Hepatocyte (in vitro differentiated cells): ENCODE measurements around the gene MBLAC2.

Source experiments
- EZH2 ChIP-seq: fragments of 200-600 bp; sonication (generic); IDR thresholded peaks from 2 replicates; pipeline ENCODE4 v1.6.1; 2016; ENCODE audit warnings: antibody characterized with exemption, mild to moderate bottlenecking, borderline replicate concordance
- TF ChIP-seq, protein P1 (sequence below): fragments of 200-600 bp; sonication (generic); IDR thresholded peaks from 2 replicates; pipeline ENCODE4 v1.5.1; 2016; ENCODE audit warnings: antibody characterized with exemption, mild to moderate bottlenecking; ENCODE audit not compliant: poor library complexity

DNA sequence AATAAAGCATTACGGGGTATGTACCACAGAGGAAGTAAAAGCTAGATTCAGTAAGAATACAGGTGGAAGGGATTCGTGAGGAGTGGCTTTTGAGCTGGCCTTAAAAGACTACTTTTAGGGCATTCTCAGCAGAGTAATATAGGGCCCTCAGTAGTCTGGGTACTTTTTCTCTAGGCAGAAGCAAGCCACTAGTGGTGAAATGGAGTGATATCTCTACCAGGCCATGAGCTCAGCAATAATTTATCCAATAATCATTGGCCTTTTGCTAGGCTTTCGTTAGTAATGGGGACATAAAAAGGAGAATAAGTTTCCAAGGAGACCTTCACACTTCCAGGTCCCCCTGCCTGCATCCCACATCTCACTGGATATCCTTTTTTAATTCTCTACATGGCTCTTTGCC, 1.8 kb upstream of the MBLAC2 start:
- TF ChIP-seq, protein P1, sequence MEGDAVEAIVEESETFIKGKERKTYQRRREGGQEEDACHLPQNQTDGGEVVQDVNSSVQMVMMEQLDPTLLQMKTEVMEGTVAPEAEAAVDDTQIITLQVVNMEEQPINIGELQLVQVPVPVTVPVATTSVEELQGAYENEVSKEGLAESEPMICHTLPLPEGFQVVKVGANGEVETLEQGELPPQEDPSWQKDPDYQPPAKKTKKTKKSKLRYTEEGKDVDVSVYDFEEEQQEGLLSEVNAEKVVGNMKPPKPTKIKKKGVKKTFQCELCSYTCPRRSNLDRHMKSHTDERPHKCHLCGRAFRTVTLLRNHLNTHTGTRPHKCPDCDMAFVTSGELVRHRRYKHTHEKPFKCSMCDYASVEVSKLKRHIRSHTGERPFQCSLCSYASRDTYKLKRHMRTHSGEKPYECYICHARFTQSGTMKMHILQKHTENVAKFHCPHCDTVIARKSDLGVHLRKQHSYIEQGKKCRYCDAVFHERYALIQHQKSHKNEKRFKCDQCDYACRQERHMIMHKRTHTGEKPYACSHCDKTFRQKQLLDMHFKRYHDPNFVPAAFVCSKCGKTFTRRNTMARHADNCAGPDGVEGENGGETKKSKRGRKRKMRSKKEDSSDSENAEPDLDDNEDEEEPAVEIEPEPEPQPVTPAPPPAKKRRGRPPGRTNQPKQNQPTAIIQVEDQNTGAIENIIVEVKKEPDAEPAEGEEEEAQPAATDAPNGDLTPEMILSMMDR: no peak
- TF ChIP-seq EZH2: no peak
